Measurements from ENCODE around the gene FOXR1. TPM values are rescaled to one million over a fixed set of nuclear protein-coding genes. Genes with fewer than 3 reads are reported as not detected.

FOXR1 gene
- total and polyA plus RNA-seq, 2 donors (not counting 3 experiments of a cell fraction or from before 2014, with no cell fraction given): not detected

DNA sequence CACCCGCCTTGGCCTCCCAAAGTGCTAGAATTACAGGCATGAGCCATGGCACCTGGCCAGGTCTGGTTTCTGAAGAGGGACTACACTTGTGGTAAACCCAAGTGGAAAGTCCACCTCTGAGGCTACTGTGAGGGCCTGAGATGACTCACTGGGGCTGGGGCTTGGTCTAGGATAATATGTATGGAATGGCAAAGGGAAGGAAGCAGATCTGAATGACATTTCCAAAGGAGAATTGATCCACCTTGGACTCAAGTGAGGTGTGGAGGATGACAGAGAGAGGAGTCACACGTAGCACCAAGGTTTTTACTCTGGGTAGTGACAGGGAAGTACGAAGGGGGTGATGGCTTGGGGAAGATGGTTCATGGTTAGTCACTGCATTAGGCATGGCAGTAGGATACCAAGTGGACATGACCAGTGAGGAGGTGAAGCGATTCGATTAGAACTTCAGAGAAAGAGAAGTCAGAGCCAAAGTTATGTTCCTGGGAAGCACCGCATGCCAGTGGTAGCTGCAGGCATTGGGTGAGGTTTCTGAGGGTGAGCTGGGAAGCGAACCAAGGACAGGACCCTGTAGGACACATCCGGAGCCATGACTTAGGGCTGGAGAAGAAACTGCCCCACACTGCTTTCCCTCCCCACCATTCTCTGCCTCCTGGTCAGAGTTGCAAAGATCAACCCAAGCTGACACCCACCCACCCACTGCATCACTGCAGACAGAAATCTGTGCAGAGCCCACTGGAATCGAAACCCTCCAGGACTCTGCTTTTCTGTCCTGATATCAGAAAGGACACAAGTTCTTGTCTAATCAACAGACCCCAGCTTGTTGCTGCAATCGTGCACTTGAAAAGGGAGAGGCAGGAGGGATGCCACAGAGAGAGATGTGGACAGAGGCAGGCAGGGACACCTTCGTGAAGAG is 32.8 kb upstream of the FOXR1 start:
- no peaks in the 10 kb centered on the region for H3K27me3 ChIP-seq (ENCODE audit: control insufficient read depth in 2 of 2, insufficient read depth in 2 of 2, low read length in 2 of 2)
- no peaks in the 10 kb centered on the region for H4K20me1 ChIP-seq (replicated peaks; ENCODE audit: control insufficient read depth, extremely low read depth, insufficient read depth, low read length)
- no peaks in the 10 kb centered on the region for H3K9me1 ChIP-seq (replicated peaks; ENCODE audit: control insufficient read depth, extremely low read depth, insufficient read depth, low read length)
- DNase-seq (ENCODE audit: low read depth, low spot score) (no peak), FAIRE-seq (no peak)
- POLR2A ChIA-PET: no interaction called here
- H3K4me2 ChIP-seq (ENCODE audit: insufficient read depth, low read length): no peak overlapping the region
- H3K9me3 ChIP-seq (replicated peaks; ENCODE audit: control insufficient read depth, insufficient read depth, low read length): no peaks in the 10 kb centered on the region
- CTCF ChIA-PET: interaction anchor here (0.7 to 1.1 kb wide), 2 partner anchors 8 to 10 kb away, joined by 3 to 6 read pairs; no protein-coding TSS in a partner anchor
- TF ChIP-seq, protein P1, sequence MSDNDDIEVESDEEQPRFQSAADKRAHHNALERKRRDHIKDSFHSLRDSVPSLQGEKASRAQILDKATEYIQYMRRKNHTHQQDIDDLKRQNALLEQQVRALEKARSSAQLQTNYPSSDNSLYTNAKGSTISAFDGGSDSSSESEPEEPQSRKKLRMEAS (IDR thresholded peaks at IDR 0.05; ENCODE audit: insufficient read depth, insufficient read length): no peak
- TF ChIP-seq, protein P2, sequence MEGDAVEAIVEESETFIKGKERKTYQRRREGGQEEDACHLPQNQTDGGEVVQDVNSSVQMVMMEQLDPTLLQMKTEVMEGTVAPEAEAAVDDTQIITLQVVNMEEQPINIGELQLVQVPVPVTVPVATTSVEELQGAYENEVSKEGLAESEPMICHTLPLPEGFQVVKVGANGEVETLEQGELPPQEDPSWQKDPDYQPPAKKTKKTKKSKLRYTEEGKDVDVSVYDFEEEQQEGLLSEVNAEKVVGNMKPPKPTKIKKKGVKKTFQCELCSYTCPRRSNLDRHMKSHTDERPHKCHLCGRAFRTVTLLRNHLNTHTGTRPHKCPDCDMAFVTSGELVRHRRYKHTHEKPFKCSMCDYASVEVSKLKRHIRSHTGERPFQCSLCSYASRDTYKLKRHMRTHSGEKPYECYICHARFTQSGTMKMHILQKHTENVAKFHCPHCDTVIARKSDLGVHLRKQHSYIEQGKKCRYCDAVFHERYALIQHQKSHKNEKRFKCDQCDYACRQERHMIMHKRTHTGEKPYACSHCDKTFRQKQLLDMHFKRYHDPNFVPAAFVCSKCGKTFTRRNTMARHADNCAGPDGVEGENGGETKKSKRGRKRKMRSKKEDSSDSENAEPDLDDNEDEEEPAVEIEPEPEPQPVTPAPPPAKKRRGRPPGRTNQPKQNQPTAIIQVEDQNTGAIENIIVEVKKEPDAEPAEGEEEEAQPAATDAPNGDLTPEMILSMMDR (IDR thresholded peaks at IDR 0.05; ENCODE audit: extremely low read depth in 1 of 2, insufficient read depth in 1 of 2, low read depth in 1 of 2, low read length in 2 of 2): no peak
- no peak for TF ChIP-seq JUN (IDR thresholded peaks at IDR 0.05; ENCODE audit: borderline replicate concordance, insufficient read depth, insufficient read length, low read depth)
- no peak for TF ChIP-seq POLR2A (IDR thresholded peaks at IDR 0.05; ENCODE audit: low read depth, low read length)
- no peak for TF ChIP-seq GATA2 (IDR thresholded peaks at IDR 0.05; ENCODE audit: insufficient read depth, insufficient read length, low read depth, low read length)
- no peak for TF ChIP-seq FOS (IDR thresholded peaks at IDR 0.05; ENCODE audit: borderline replicate concordance, insufficient read depth, low read length)
- no peak for TF ChIP-seq EZH2 (IDR thresholded peaks at IDR 0.05; ENCODE audit: borderline replicate concordance, low read depth, low read length, severe bottlenecking)
- no peak for TF ChIP-seq MYC (IDR thresholded peaks at IDR 0.05; ENCODE audit: low read depth, low read length)
- no peak for TF ChIP-seq POLR2AphosphoS5 (IDR thresholded peaks at IDR 0.05; ENCODE audit: insufficient read depth, low read depth, low read length)
- intact Hi-C loops (cut with micrococcal nuclease) (no loop called here), dilution Hi-C loops (cut with MboI; ENCODE audit: extremely low pct_ligation_motif_present, low sequenced_read_pairs) (no loop called here)
- no peaks in the 10 kb centered on the region for H3K36me3 ChIP-seq (ENCODE audit: control insufficient read depth in 2 of 2, extremely low read depth in 1 of 2, insufficient read depth in 2 of 2, low read length in 2 of 2)
- no TSS peak for BruUV-seq (replicated peaks)
- H3K79me2 ChIP-seq (ENCODE audit: control insufficient read depth, insufficient read depth, low read length): no peaks in the 10 kb centered on the region
- H3K4me3 ChIP-seq (replicated peaks in 1 of 3; ENCODE audit: insufficient read depth in 1 of 3, low read depth in 1 of 3, low read length in 3 of 3): no peak overlapping the region
- no peak overlapping the region for H3K9ac ChIP-seq (replicated peaks; ENCODE audit: extremely low read depth, insufficient read depth, low read length)
- H3K4me1 ChIP-seq (ENCODE audit: control insufficient read depth, extremely low read depth, insufficient read depth, low read length): peaks cover 7% of the 10 kb centered on the region
- H3K27ac ChIP-seq (ENCODE audit: insufficient read depth, low read depth, low read length): no peak overlapping the region
- H2AFZ ChIP-seq (ENCODE audit: low read depth, low read length): no peak overlapping the region

Measured in endothelial cell of umbilical vein (primary cell).